Stimulated activated CD8-positive, alpha-beta memory T cell treated with anti-CD3 and anti-CD28 coated beads, Interleukin-2, amount 100 ng/mL, for 1 hour (primary cell): Measurements from ENCODE around the gene TOE1.
"Not testable (repeated sequence)": the region's sequence is repeated elsewhere in the genome, so short reads cannot be mapped to it uniquely, and the experiment has no call there.

ENCODE experiments used
- DNase-seq, 2 donors: peaks; one replicate each; pipeline ENCODE4 v3.0.0-alpha.2; 2020; ENCODE audit warnings: low read depth in 2 of 2

The TOE1 gene

DNA sequence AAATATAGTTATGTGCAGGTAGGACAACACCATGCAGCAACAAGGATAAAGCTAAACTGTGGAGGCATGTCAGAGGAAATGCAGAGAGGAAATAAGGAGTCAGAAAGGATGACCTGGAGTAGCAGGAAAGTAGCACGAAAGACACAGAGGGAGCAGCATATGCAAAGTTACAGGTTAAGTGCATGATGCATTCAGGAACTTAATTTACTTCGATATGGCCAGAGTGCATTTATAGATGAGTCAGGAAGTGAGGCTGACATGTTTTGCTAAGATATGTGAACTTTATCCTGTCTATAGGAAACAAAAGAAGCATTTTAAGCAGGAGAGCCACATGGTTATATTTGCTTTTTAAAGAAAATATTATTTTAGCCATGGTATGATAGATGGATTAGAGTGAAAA lies 15.7 kb downstream of the TOE1 start:
- DNase-seq: no peak

DNA sequence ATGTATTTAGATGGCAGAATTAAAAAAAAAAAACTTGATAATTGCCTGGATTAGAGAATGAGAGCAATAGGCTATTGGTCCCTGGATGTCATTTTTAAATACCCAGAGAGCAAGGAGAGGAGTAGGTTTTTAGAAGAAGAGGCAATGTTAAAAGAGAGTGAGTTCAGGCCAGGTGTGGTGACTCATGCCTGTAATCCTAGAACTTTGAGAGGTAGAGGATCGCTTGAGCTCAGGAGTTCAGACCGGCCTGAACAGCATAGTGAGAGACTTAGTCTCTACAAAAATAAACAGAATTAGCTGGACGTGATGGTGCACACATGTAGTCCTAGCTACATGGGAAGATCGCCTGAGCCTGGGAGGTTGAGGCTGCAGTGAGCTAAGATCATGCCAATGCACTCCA lies 16.2 kb downstream of the TOE1 start:
- DNase-seq: no peak

DNA sequence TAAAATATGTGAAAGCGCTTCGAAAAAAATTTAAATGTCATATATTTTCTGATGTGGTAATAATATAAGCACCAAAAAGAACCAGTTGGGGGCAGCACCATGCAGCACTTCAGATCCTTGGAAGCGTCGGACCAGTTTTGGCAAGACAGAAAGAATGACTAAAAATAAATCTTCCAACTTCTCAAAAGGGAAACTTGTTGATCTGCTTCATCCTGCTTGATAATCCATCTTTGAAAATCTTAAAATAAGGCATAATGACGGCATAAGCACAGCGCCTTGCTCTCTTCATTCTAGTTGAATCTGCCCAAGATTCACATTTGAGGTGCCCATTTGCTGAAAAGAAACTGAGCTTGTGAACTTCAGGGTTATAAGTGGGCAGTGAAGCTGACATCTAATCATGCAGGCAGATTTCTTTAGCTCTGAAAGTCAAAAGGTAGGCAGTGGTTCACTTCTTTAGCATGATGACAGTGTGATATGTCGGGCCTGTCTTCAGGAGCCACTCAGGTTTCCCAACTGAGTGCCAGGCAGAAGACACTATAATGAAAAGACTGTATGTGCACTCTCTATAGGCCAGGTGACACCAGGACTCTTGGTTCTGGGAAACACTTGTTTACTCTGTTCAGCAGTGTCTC lies 20.0 kb downstream of the TOE1 start:
- no peak for DNase-seq

DNA sequence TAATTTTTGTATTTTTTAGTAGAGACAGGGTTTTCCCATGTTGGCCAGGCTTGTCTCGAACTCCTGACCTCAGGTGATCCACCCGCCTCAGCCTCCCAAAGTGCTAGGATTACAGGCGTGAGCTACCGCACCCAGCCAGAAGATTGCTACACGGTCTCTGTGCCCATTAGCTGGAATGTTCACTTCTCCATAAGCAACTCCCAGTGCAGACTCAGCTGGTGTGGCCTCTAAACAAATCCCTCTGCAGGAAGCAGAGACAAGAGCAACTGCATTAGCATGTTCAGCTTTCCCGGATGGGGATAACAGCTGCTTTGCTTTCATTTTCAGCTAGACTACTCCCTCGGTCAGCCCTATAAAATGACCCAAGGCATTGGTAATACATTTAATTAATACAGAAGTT lies 21.0 kb downstream of the TOE1 start:
- DNase-seq: not testable (repeated sequence)

DNA sequence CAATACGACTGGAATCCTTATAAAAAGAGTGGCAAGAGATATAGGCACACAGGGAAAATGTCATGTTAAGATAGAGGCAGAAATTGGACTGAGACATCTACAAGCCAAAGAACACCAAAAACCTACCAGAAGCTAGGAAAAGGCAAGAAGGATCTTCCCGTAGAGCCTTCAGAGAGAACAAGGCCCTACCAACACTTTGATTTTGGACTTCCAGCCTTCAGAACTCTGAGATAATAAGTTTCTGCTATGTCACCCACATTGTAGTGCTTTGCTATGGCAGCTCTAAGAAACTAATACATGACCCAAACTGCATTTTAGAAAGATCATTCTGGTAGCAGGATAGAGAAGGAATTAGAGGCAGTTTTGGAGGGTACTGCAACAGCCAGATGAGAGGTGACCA lies 24.3 kb downstream of the TOE1 start:
- DNase-seq: no peak

DNA sequence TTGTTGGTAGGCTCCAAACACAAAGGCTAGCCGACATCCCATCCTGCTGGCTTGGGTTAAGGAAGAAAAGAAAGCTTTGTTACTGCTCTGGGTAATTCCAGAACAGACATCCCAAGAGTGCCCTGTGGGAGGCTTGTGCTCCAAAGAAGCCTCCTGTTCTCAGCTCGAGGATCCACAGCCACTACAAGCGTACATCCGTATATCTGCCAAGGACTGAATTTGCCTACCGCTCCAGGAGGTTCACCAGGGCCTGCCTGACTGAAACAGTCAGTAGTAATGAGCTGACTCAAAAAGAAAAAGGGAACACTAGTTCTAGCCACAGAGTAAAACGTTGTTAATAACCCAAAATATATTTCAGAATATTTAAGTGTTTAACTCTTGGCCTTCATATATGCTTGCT lies 25.1 kb downstream of the TOE1 start:
- no peak for DNase-seq

DNA sequence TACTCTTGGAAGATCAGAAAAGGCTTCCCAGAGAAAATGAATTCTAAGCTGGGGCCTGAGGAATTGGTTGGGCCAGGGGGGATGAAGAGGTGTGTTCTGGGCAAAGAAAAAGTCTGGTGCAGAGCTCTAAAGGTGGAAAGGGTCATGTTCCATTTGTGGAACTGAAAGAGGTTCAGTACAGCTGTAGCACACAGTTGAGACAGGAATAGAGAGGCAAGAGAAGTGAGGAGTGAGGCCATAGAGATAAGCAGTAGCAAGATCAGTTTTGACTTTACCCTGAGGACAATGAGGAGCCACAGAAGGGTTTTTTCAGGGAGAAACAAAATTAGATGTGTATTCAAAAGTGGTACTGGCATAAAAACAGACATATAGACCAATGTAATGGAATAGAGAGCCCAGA lies 30.6 kb downstream of the TOE1 start:
- no peak for DNase-seq

DNA sequence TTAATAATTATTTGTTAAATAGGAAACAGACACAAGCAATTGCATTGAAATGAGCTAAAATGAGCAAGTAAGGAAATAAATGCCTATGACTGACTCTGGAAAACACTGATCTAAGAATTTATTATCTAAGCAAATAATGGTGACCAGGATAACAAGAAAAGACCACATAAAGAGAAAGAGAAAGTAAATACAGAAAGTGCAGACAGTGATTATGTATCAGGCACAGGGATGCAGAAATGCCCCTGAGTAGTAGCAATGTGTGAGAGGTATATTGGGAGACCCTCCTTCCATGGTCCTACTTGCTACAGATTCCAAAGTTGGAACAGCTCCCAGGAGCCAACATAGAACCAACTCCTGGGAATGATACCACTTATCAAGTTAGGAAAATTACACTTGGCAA lies 33.6 kb downstream of the TOE1 start:
- no peak for DNase-seq

DNA sequence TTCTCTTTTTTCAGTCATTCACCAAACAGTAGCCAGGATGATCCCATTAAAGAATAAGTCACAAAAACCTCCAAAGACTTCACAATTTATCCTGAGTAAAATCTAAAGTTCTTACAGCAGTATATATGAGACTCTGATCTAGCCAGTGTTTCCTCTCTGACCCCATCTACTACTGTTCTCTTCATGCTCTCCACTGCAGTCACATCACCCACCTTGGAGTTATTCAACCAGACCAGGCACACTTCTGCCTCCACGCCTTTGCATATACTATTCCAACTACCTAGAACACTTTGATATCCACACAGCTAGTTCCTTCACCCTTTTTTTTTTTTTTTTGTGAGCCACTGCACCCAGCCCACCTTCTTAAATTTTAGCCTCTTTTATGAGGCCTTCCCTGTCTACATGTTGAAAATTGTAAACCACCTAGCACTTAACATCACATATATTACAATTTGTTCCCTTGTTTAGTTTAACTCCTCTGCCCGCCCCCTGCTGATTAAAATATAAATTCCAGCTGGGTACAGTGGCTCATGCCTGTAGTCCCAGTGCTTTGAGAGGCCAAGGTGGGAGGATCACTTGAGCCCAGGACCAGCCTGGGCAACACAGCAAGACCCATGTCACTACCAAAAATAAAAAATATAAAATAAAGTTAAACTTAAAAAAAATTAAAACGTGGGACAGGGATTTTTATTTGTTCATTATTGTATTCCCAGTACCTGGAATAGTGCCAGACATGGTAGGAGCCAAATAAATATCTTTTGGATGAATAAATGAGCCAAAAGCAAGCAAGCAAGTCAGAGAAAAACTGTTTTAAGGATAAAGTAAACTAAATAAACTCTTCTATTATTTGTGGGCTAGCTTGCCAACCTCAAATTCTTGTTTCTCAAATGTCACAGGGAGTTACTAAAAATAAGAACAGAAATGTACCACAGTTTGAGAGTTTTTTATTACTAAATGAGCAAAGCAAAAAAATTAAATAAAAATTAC lies 35.4 kb downstream of the TOE1 start:
- DNase-seq: no peak

DNA sequence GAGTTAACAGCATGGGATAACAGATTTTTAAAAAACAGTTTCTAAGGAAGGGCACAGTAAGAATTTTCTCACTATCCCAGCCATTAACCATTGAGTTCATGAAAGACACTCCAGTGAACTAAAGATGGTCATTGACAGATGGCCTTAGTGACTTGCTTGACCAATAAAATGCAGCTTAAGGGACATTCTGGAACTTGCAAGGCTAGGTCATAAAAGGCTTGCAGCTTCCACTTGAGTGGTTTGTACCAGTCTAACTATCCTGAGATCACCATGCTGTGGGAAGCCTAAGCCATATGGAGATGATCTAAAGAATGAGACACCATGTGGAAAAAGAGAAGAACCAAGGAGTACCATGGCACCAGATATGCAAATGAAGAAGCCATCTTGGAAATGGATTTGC lies 38.2 kb downstream of the TOE1 start:
- no peak for DNase-seq

DNA sequence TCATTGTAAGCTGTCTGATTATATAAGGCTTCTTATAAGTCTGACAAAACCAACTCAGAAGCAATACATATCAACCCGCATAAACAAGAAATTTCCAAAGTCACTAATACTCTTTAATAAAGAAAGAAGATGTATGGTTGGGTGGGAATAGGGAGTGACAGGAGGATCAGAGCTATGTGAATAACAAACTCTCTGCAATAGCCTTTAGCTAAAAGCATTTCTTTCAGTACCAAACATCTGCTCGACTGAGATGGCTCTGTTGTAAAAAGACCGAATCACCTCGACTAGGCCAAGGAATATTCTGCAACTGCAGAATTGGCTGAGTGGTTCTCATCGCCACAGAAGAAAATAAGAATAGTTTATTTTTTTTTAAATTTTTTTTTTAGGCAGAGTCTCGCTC lies 39.6 kb downstream of the TOE1 start:
- DNase-seq: no peak

DNA sequence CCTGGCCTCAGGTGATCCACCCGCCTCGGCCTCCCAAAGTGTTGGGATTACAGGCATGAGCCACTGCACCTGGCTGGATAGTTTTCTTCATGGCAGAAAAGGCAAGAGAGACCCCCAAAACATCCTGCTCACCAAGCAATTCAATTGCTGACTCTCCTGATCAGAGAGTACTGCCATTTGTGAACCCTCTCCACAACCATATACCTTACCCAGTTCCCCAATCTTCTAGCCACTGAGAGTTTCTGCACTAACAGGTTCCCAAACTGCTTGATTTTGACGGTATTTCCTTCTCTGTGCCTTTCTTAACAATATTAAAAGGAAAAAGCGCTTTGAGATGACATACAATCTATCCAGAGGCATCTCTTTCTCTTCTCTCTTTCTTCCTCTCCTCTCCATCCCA lies 40.2 kb downstream of the TOE1 start:
- DNase-seq: no peak

DNA sequence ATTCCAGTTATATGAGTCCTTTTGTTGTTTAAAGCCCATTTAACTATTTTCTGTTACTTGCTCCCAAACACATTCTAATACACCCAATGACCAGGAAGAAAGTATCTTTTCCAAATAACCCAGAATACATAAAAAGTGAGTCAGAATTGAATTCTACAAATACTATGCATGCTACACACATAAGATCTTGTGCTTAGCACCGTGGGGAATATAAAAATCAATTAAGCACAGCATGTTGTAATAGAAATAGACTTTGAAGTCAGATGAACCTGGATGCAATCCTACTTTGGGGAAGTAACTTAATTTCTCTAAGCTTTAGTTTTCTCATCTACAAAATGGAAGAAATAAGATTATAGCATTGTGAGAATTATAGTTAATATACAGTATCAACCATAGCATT lies 40.8 kb downstream of the TOE1 start:
- no peak for DNase-seq

DNA sequence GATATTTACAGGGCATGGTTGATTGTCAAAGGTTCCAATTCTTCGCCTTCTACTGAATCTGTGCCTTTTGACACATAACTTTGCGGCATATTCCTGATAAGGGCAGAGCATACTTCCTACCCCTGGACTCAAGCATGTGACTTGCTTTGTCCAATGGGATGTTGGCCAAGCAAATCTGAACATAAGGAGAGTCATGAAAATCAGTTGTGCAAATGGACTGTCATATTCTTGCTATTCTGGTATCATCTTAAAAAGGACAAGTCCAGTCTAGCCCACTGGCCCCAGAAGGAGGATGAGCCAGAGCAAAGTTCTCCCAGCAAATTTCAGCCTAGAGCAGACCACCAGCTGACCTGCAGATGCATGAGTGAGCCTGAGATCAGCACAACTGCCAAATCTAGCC lies 41.3 kb downstream of the TOE1 start:
- DNase-seq: no peak

DNA sequence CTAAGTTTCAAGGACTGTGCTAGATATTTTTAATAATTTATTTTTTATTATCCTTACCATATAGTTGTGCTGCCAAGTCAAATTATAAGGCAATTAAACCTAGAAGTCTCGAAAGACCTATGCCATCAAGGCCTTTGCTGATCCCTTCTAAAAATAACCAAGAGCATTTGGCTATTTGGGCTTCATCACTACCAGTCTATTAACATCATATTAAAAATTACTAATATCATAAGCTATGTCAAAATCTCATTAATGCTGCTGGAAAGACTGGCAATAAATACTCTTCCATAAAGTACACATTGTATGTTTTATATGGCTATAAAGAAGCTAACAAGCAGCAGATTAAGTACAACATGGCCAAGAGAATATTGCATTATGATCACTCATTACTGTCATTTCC lies 43.2 kb downstream of the TOE1 start:
- DNase-seq: no peak

DNA sequence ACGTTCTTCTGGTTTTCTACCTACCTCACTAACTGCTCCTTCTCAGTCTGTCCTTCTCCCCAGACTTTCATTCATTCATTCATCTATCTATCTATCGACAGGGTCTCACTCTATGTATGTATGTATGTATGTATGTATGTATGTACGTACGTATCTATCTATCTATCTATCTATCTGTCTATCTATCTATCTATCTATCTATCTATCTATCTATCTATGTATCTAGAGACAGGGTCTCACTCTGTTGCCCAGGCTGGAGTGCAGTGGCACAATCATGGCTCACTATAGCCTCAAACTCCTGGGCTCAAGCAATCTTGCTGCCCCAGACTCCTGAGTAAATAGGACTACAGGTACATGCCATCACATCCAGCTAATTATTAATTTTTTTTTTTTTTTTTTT lies 44.2 kb downstream of the TOE1 start:
- not testable (repeated sequence) for DNase-seq

DNA sequence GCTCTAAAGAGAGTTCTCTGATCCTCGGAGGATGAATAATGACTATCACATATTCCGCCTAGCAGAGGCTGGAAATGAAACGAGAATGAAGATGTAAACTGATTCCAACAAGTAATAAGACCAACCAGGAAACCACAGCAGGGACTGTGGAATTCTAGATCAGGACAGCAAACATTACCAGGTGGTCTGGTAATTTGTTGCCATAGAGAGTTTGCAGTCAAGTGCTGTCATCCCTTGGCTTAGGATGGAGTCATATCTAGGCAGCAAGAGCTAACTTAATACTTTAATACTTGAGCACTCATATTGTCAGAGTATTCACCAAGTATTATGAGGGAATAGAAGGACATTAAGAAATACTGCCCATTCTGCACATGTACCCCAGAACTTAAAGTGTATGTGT lies 45.3 kb downstream of the TOE1 start:
- DNase-seq: no peak

DNA sequence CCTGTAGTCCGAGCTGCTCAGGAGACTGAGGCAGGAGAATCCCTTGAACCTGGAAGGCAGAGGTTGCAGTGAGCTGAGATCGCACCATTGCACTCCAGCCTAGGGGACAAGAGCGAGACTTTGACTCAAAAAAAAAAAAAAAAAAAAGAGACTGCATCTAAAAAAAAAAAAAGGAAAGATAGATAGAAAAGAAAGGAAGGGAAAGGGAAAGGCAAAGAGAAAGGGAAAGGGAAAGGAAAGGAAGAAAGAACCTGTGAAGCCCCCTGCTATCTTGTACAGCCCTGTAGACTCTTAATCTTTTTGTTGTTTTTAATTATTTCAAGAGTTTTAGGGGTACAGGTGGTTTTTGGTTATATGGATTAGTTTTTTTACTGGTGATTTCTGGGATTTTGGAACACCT lies 46.2 kb downstream of the TOE1 start:
- DNase-seq: no peak
